HG02763 (cell line): Measurements from ENCODE around the gene ADAMTS6.

ENCODE experiments used
- ATAC-seq: cut with Tn5 transposase; IDR thresholded peaks from one replicate; pipeline ENCODE4 v1.9.1; 2021; ENCODE audit warnings: mild to moderate bottlenecking, moderate library complexity; ENCODE audit not compliant: unreplicated experiment

The ADAMTS6 gene

GRCh38 chr5:65474130-65474711, 7.5 kb downstream of the ADAMTS6 start:
- ATAC-seq = no peak

GRCh38 chr5:65468633-65469032, 13.1 kb downstream of the ADAMTS6 start:
- no peak for ATAC-seq

- no peak for ATAC-seq
Measured at GRCh38 chr5:65462139-65462705, 19.5 kb downstream of the ADAMTS6 start.

- no peak for ATAC-seq
Measured at GRCh38 chr5:65461490-65461889, 20.2 kb downstream of the ADAMTS6 start.

GRCh38 chr5:65459995-65460394, 21.7 kb downstream of the ADAMTS6 start:
- no peak for ATAC-seq

- no peak for ATAC-seq
Measured at GRCh38 chr5:65455064-65455463, 26.7 kb downstream of the ADAMTS6 start.

- ATAC-seq = no peak
Measured at GRCh38 chr5:65451436-65451835, 30.3 kb downstream of the ADAMTS6 start.

- no peak for ATAC-seq
Measured at GRCh38 chr5:65446682-65447081, 35.0 kb downstream of the ADAMTS6 start.

- ATAC-seq = no peak
Measured at GRCh38 chr5:65441800-65442199, 39.9 kb downstream of the ADAMTS6 start.

- no peak for ATAC-seq
Measured at GRCh38 chr5:65440456-65440855, 41.3 kb downstream of the ADAMTS6 start.

GRCh38 chr5:65434122-65434521, 47.6 kb downstream of the ADAMTS6 start:
- no peak for ATAC-seq

GRCh38 chr5:65426656-65427055, 55.1 kb downstream of the ADAMTS6 start:
- no peak for ATAC-seq

GRCh38 chr5:65423623-65424022, 58.1 kb downstream of the ADAMTS6 start:
- no peak for ATAC-seq

- no peak for ATAC-seq
Measured at GRCh38 chr5:65418661-65419060, 63.1 kb downstream of the ADAMTS6 start.

GRCh38 chr5:65413822-65414221, 67.9 kb downstream of the ADAMTS6 start:
- ATAC-seq = no peak

- ATAC-seq = no peak
Measured at GRCh38 chr5:65412842-65413241, 68.9 kb downstream of the ADAMTS6 start.

GRCh38 chr5:65411356-65411755, 70.4 kb downstream of the ADAMTS6 start:
- no peak for ATAC-seq

GRCh38 chr5:65395526-65396155, 86.1 kb downstream of the ADAMTS6 start:
- ATAC-seq = no peak

- ATAC-seq = no peak
Measured at GRCh38 chr5:65394087-65394486, 87.6 kb downstream of the ADAMTS6 start.

GRCh38 chr5:65391591-65391990, 90.1 kb downstream of the ADAMTS6 start:
- no peak for ATAC-seq

GRCh38 chr5:65390208-65390607, 91.5 kb downstream of the ADAMTS6 start:
- no peak for ATAC-seq

- ATAC-seq = no peak
Measured at GRCh38 chr5:65383859-65384258, 97.9 kb downstream of the ADAMTS6 start.

GRCh38 chr5:65382582-65382981, 99.1 kb downstream of the ADAMTS6 start:
- ATAC-seq = no peak
